UCSD-AML1 (cell line): ENCODE results near the gene FAM187B.

Experiments used
- DNase-seq: peaks from one replicate; lab custom pipeline; 2025; ENCODE audit not compliant: unreplicated experiment; lab: John Stamatoyannopoulos, UW

The FAM187B gene

DNA sequence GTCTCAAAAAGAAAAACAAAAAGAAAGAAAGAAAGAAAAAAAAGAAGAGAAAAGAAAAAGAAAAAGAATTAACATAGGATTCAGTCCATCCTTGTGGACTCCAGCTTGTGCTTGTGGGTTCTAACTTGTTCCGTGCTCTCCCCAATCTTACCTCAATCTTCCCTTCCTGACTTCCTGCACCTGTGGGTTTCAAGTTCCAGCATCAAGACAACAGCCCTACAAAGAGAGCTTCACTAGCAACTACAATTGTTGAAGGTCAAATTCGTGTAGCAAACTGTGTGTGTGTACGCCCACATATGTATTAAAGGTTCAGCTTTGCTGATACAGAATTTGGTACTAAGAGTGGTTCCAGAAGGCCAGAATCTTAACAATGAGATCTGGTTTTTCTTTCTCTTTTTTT is 48.7 kb downstream of the FAM187B start:
- DNase-seq: no peak

DNA sequence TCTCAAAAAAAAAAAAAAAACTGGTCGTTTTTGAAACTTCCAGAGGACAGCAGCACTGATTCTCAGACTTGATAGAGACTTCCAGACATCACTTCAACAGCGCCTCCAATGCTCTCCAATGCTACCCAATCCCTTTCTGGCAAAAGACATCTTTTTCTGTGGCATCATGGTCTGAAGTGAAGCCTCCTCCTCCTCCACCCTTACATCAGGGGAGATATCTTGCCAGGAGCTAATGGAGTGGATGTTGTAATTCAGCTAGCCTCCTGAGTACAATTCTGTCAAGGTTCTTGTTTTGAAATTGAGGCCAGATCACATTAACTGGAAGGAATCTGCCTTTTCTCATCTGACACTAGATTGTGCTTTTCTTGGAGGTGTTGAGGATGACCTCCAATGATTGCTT is 49.8 kb downstream of the FAM187B start:
- no peak for DNase-seq

DNA sequence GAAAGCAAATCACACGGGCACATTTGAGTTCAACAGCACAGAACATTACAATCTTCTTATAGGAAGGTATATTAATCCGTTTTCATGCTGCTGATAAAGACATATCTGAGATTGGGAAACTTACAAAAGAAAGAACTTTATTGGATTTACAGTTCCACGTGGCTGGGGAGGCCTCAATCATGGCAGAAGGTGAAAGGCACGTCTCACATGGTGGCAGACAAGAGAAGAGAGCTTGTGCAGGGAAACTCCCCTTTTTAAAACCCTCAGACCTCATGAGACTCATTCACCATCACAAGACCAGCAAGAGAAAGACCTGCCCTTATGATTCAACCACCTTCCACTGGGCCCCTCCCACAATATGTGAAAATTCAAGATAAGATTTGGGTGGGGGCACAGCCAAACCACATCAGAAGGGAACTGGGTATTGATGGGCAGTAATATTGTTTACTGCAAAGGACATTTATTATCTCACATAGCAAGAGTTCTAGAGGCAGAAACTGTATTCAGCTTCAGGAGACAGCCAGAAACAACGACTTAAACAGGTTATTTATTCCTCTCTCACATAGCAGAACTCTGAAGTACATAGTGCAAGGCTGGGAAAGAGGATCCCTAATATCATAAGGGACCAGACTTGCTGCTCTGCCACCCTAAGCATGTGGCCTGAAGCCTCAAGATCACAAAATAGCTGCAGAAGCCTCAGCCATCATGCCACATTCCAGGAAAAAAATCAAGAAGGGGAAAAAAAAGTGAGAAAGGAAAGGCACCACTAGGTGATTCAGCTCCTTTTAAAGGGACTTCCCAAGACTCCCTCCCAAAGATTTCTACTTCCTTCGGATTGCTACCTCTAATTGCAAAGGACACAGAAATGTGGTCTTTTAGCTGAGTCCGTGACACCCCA is 50.9 kb downstream of the FAM187B start:
- no peak for DNase-seq

DNA sequence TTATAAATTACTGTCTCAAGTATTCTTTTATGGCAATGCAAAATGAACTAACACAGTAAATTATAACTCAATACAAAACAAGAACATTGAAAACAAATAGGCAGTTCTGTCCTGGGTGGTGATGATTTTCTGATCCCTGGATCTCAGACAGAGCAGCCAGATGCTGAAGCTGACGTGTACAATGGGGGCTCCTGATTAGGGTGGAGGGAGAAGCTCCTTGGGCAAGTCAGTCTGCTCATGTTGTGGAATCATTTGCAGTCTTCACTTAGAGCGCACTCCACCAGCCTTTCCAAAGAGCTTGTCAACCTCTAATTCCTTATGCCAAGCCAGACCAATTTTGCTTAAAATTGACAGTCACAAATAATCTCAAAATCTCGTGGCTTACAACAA is 52.4 kb downstream of the FAM187B start:
- no peak for DNase-seq
